Aorta (tissue), 5 donors: ENCODE results near the gene RSPH6A. TPM values are rescaled to one million over a fixed set of nuclear protein-coding genes. Genes with fewer than 3 reads are reported as not detected.
"Not testable (repeated sequence)": the region's sequence is repeated elsewhere in the genome, so short reads cannot be mapped to it uniquely, and the experiment has no call there.

Source experiments
- ATAC-seq: fragments of 200-7000 bp; cut with Tn5 transposase; one replicate; pipeline ENCODE4 v1.9.1; 2022; ENCODE audit warnings: moderate library complexity; ENCODE audit not compliant: low FRiP score
- DNase-seq, 2 donors: peaks; one replicate each; pipeline ENCODE4 v3.0.0-alpha.2; 2020
- H3K27ac ChIP-seq, 2 donors: one replicate each; pipeline ENCODE4 v1.5.1; 2013; ENCODE audit warnings: low read length in 2 of 2, mild to moderate bottlenecking in 2 of 2, moderate library complexity in 2 of 2, control low read depth in 1 of 2, inconsistent platforms in 1 of 2, low read depth in 1 of 2
- H3K27me3 ChIP-seq, 2 donors: one replicate each; pipeline ENCODE4 v1.6.1; 2013; ENCODE audit warnings: control low read depth in 1 of 2, low read length in 1 of 2, mild to moderate bottlenecking in 1 of 2, moderate library complexity in 1 of 2; ENCODE audit not compliant: insufficient read depth in 2 of 2, control insufficient read depth in 1 of 2
- H3K36me3 ChIP-seq, 2 donors: one replicate each; pipeline ENCODE4 v1.6.1; 2013; ENCODE audit warnings: control low read depth in 1 of 2, low read length in 1 of 2, mild to moderate bottlenecking in 1 of 2; ENCODE audit not compliant: insufficient read depth in 2 of 2, control insufficient read depth in 1 of 2
- H3K4me1 ChIP-seq, 2 donors: one replicate each; pipeline ENCODE4 v1.6.1; 2013; ENCODE audit warnings: low read length in 2 of 2, control low read depth in 1 of 2, mild to moderate bottlenecking in 1 of 2, moderate library complexity in 1 of 2; ENCODE audit not compliant: insufficient read depth in 2 of 2, control insufficient read depth in 1 of 2
- H3K4me3 ChIP-seq, 2 donors: one replicate each; pipeline ENCODE4 v1.5.1; 2013; ENCODE audit warnings: low read length in 2 of 2, control low read depth in 1 of 2, mild to moderate bottlenecking in 1 of 2
- H3K9me3 ChIP-seq: one replicate; pipeline ENCODE4 v1.6.1; 2013; ENCODE audit warnings: mild to moderate bottlenecking, low read length; ENCODE audit not compliant: control insufficient read depth
- WGBS, 2 donors: extraction: QIAGEN DNeasy Blood & Tissue Kit; methylation state at CpG; one replicate each; pipeline ENCODE4 v1.1.7; 2013; 5-methylcytosine and 5-hydroxymethylcytosine counted together
- intact Hi-C, 2 donors: fragments of 100-400 bp; cut with DNase I; formaldehyde crosslinking; loops; one replicate each; pipeline versions ENCODE4 v1.14.2 to v1.15.0; 2022
- polyA plus RNA-seq, 2 donors: library from polyadenylated mRNA; stranded (reverse); fragments of 200-250 nt; gene quantifications; one replicate each; pipeline ENCODE4 v1.2.3, GENCODE V29; 2013
- total RNA-seq, 2 donors: library from RNA; stranded (reverse); fragmentation: NEBNext Ultra II Directional; extraction: Animal tissue kit (Norgen Biotek cat#: 25700); gene quantifications; one replicate each; pipeline ENCODE4 v1.2.1, GENCODE V29; 2021
- donor health status: healthy with polysubstance abuse.
- donor health status: Bipolar disorder and iron deficiency.
- donor health status: DM: no; HTN: no; CAD: no.
- donor health status: DM: no; HTN: no; CAD: no.
- donor health status: DM: yes; HTN: yes; CAD: no.

The RSPH6A gene
- total and polyA plus RNA-seq, 4 donors: 0.15 to 0.23 TPM; not detected in 2

GRCh38 chr19:45751483-45751882 lies 63.6 kb downstream of the RSPH6A start:
- WGBS, 2 donors: 90 to 93% methylated on average over 10 of the region's 10 CpGs
- not testable (repeated sequence) for ATAC-seq

DNA sequence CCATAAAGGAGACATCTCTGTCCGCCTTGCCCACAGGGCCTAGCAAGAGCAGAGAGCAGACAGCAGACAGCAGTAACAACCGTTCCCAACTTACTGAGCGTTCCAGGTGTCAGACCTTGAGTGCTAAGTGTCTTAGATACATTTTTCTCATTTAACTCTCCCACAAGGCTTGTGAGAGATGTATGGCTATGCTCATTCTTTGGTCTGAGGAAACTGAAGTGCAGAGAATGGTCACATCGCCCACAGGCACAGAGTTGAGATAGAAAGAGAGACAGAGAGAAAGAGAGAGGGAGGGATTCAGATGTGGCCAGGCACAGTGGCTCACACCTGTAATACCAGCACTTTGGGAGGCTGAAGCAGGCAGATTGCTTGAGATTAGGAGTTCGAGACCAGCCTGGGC lies 67.6 kb downstream of the RSPH6A start:
- intact Hi-C loops: no loop called here
- Histone ChIP-seq H3K4me3 (no peak overlapping the region), H3K9me3 (no peaks in the 10 kb centered on the region), H3K27ac (no peak overlapping the region), H3K36me3 (no peaks in the 10 kb centered on the region), H3K27me3 (no peaks in the 10 kb centered on the region), H3K4me1 (no peaks in the 10 kb centered on the region)
- 84 to 88% methylated on average over 5 of the region's 5 CpGs for WGBS, 2 donors
- ATAC-seq: no peak
- DNase-seq: no peak

More at GRCh38 chr19:45751483-45751882, 63.6 kb downstream of the RSPH6A start:
- H3K9me3 ChIP-seq, H3K36me3 ChIP-seq, H3K27ac ChIP-seq, H3K4me3 ChIP-seq, DNase-seq, H3K4me1 ChIP-seq, H3K27me3 ChIP-seq, intact Hi-C loops: not testable (repeated sequence)

DNA sequence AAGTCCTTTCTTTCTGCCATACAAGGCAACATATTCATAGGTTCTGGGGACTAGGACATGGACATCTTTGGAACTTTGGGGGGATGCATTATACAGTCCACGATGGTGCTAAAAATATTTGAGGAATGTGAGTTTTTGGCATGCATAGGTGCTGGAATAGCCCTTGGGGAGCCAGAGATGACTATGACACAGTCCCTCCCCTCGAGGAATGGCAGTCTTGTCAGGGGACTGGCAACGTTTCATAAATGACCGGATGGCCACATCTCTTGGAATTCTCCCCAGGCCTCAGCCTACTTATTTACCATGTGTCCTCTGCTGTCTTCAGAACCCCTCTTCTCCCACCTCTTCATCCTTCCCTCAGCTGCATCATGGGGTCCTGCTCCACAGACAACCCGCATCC lies 68.2 kb downstream of the RSPH6A start:
- 58 to 61% methylated on average over 5 of the region's 5 CpGs for WGBS, 2 donors
- Histone ChIP-seq H3K36me3 (no peaks in the 10 kb centered on the region), H3K9me3 (no peaks in the 10 kb centered on the region), H3K27me3 (no peaks in the 10 kb centered on the region), H3K4me3 (no peak overlapping the region), H3K27ac (no peak overlapping the region), H3K4me1 (no peaks in the 10 kb centered on the region)
- DNase-seq (no peak), ATAC-seq (no peak)
- intact Hi-C loops: no loop called here

Other genes with a start within 250 kb of the RSPH6A start
- gene OPA3, start 230.5 kb downstream of the RSPH6A start, total RNA-seq: 1 to 10 TPM; 8.6 to 8.8 TPM
- gene OPA3, start 230.5 kb downstream of the RSPH6A start, polyA plus RNA-seq: 1 to 10 TPM; 2.0 to 2.8 TPM
- gene GPR4, start 213.1 kb downstream of the RSPH6A start, total RNA-seq: 10 to 100 TPM; 10.6 to 10.9 TPM
- 1 to 10 TPM in 1 of 2 donors, under 1 TPM in 1; 0.63 to 1.2 TPM for gene GPR4, start 213.1 kb downstream of the RSPH6A start, polyA plus RNA-seq
- gene EML2, start 175.9 kb downstream of the RSPH6A start, total RNA-seq: 10 to 100 TPM; 42.4 to 52.9 TPM
- gene EML2, start 175.9 kb downstream of the RSPH6A start, polyA plus RNA-seq: 10 to 100 TPM; 21.7 to 48.1 TPM
- gene GIPR, start 147.1 kb downstream of the RSPH6A start, total RNA-seq: 1 to 10 TPM in 1 of 2 donors, under 1 TPM in 1; 0.45 to 2.4 TPM
- not detected for gene GIPR, start 147.1 kb downstream of the RSPH6A start, polyA plus RNA-seq
- 100 to 1,000 TPM; 203 to 206 TPM for gene SNRPD2, start 123.4 kb downstream of the RSPH6A start, total RNA-seq
- gene SNRPD2, start 123.4 kb downstream of the RSPH6A start, polyA plus RNA-seq: 100 to 1,000 TPM; 319 to 345 TPM
- 1 to 10 TPM; 5.3 to 5.4 TPM for gene QPCTL, start 122.6 kb downstream of the RSPH6A start, total RNA-seq
- 10 to 100 TPM in 1 of 2 donors, 1 to 10 TPM in 1; 1.9 to 11.1 TPM for gene QPCTL, start 122.6 kb downstream of the RSPH6A start, polyA plus RNA-seq
- 10 to 100 TPM; 12.7 to 15.5 TPM for gene FBXO46, start 84.4 kb downstream of the RSPH6A start, total RNA-seq
- 1 to 10 TPM; 1.9 to 5.1 TPM for gene FBXO46, start 84.4 kb downstream of the RSPH6A start, polyA plus RNA-seq
- gene MEIOSIN, start 81.9 kb downstream of the RSPH6A start, total RNA-seq: not detected
- not detected for gene MEIOSIN, start 81.9 kb downstream of the RSPH6A start, polyA plus RNA-seq
- 10 to 100 TPM; 17.8 to 27.3 TPM for gene SIX5, start 46.1 kb downstream of the RSPH6A start, total RNA-seq
- gene SIX5, start 46.1 kb downstream of the RSPH6A start, polyA plus RNA-seq: 10 to 100 TPM in 1 of 2 donors, 1 to 10 TPM in 1; 8.1 to 34.4 TPM
- 100 to 1,000 TPM; 155 to 215 TPM for gene DMPK, start 32.8 kb downstream of the RSPH6A start, total RNA-seq
- gene DMPK, start 32.8 kb downstream of the RSPH6A start, polyA plus RNA-seq: 100 to 1,000 TPM; 139 to 408 TPM
- gene DMWD, start 22.5 kb downstream of the RSPH6A start, total RNA-seq: 10 to 100 TPM; 70.7 TPM
- gene DMWD, start 22.5 kb downstream of the RSPH6A start, polyA plus RNA-seq: 10 to 100 TPM; 20.9 to 62.2 TPM
- gene SYMPK, start 47.8 kb upstream of the RSPH6A start, total RNA-seq: 10 to 100 TPM; 49.8 to 52.0 TPM
- 10 to 100 TPM; 22.4 to 98.6 TPM for gene SYMPK, start 47.8 kb upstream of the RSPH6A start, polyA plus RNA-seq
- under 1 TPM in 1 of 2 donors, not detected in 1; 0.23 TPM for gene FOXA3, start 49.0 kb upstream of the RSPH6A start, total RNA-seq
- 1 to 10 TPM in 1 of 2 donors, not detected in 1; 3.6 TPM for gene FOXA3, start 49.0 kb upstream of the RSPH6A start, polyA plus RNA-seq
- gene IRF2BP1, start 70.8 kb upstream of the RSPH6A start, total RNA-seq: 10 to 100 TPM; 15.6 to 17.7 TPM
- 10 to 100 TPM in 1 of 2 donors, 1 to 10 TPM in 1; 4.1 to 13.3 TPM for gene IRF2BP1, start 70.8 kb upstream of the RSPH6A start, polyA plus RNA-seq
- 1 to 10 TPM; 5.6 to 7.3 TPM for gene MYPOP, start 87.3 kb upstream of the RSPH6A start, total RNA-seq
- gene MYPOP, start 87.3 kb upstream of the RSPH6A start, polyA plus RNA-seq: 1 to 10 TPM; 4.9 to 8.3 TPM
- not detected for gene NANOS2, start 99.5 kb upstream of the RSPH6A start, total RNA-seq
- gene NANOS2, start 99.5 kb upstream of the RSPH6A start, polyA plus RNA-seq: not detected
- gene NOVA2, start 158.6 kb upstream of the RSPH6A start, total RNA-seq: 10 to 100 TPM in 1 of 2 donors, 1 to 10 TPM in 1; 8.1 to 18.2 TPM
- gene NOVA2, start 158.6 kb upstream of the RSPH6A start, polyA plus RNA-seq: under 1 TPM in 1 of 2 donors, not detected in 1; 0.13 TPM
- 10 to 100 TPM; 11.7 to 24.0 TPM for gene CCDC61, start 180.2 kb upstream of the RSPH6A start, total RNA-seq
- 10 to 100 TPM in 1 of 2 donors, under 1 TPM in 1; 0.50 to 19.4 TPM for gene CCDC61, start 180.2 kb upstream of the RSPH6A start, polyA plus RNA-seq
- gene PGLYRP1, start 207.7 kb upstream of the RSPH6A start, total RNA-seq: 1 to 10 TPM in 1 of 2 donors, not detected in 1; 1.4 TPM
- gene PGLYRP1, start 207.7 kb upstream of the RSPH6A start, polyA plus RNA-seq: 1 to 10 TPM in 1 of 2 donors, not detected in 1; 1.9 TPM
- not detected for gene IGFL4, start 225.7 kb upstream of the RSPH6A start, total RNA-seq
- gene IGFL4, start 225.7 kb upstream of the RSPH6A start, polyA plus RNA-seq: not detected